HepG2 (cell line): Measurements from ENCODE around the gene SHLD1. TPM values are rescaled to one million over a fixed set of nuclear protein-coding genes. Genes with fewer than 3 reads are reported as not detected.

ENCODE experiments used
- GMEB1 ChIP-seq: sonication (generic); formaldehyde crosslinking; IDR thresholded peaks from 2 replicates; pipeline ENCODE4 v1.5.1; 2020; ENCODE audit warnings: missing genetic modification reagents, mild to moderate bottlenecking, borderline replicate concordance
- HIVEP1 ChIP-seq: sonication (generic); formaldehyde crosslinking; IDR thresholded peaks from 2 replicates; pipeline ENCODE4 v1.4.0; 2020; ENCODE audit warnings: mild to moderate bottlenecking, missing genetic modification reagents
- PAXIP1 ChIP-seq: sonication (generic); formaldehyde crosslinking; conservative IDR thresholded peaks from 2 replicates; pipeline ENCODE4 v1.4.0; 2020; ENCODE audit warnings: mild to moderate bottlenecking, missing genetic modification reagents, moderate library complexity
- SMAD9 ChIP-seq: sonication (generic); formaldehyde crosslinking; IDR thresholded peaks from 2 replicates; pipeline ENCODE4 v1.5.1; 2020; ENCODE audit warnings: mild to moderate bottlenecking, missing genetic modification reagents
- TFAP4 ChIP-seq: sonication (generic); IDR thresholded peaks from 2 replicates; pipeline ENCODE4 v1.6.1; 2016; ENCODE audit warnings: low read depth, borderline replicate concordance
- ZNF512 ChIP-seq: sonication (generic); formaldehyde crosslinking; IDR thresholded peaks from 2 replicates; pipeline ENCODE4 v1.4.0; 2020; ENCODE audit warnings: mild to moderate bottlenecking, missing genetic modification reagents
- ZNF543 ChIP-seq: sonication (generic); formaldehyde crosslinking; IDR thresholded peaks from 2 replicates; pipeline ENCODE4 v1.4.0; 2020; ENCODE audit warnings: mild to moderate bottlenecking, missing genetic modification reagents
- ZNF629 ChIP-seq: sonication (generic); formaldehyde crosslinking; conservative IDR thresholded peaks from 2 replicates; pipeline ENCODE4 v1.5.0; 2020; ENCODE audit warnings: missing genetic modification reagents
- ZNF687 ChIP-seq: sonication (generic); formaldehyde crosslinking; IDR thresholded peaks from 2 replicates; pipeline ENCODE4 v1.5.1; 2020; ENCODE audit warnings: mild to moderate bottlenecking, missing genetic modification reagents, moderate library complexity
- polyA plus RNA-seq, 8 experiments: library from polyadenylated mRNA; depleted of rRNA in 3 of 8; stranded (reverse) in 7 of 8; unstranded in 1 of 8; fragments of >200 nt; fragmentation: Illumina TruSeq in 4 of 8; extraction: Trizol in 4 of 8; gene quantifications; 2 replicates each; pipeline versions ENCODE4 v1.2.1 to v1.2.3, GENCODE V29; 2011 to 2016; ENCODE audit warnings: low read depth in 4 of 8, missing spikeins in 1 of 8, mixed read lengths in 1 of 8; ENCODE audit not compliant: insufficient read depth in 1 of 8
- total RNA-seq, 5 experiments: library from RNA; depleted of rRNA; stranded (reverse); fragments of >200 nt; fragmentation: Illumina TruSeq; extraction: Trizol; gene quantifications; 2 replicates each; pipeline ENCODE4 v1.2.3, GENCODE V29; 2016; ENCODE audit warnings: low read depth in 1 of 5

The SHLD1 gene
- total and polyA plus RNA-seq, 2 of the 13 experiments (the other 11 are each of a cell fraction or from before 2014, with no cell fraction given), result 8.9 to 10.0 TPM

- TF ChIP-seq TFAP4, result no peak
- TF ChIP-seq PAXIP1, result peak; percentile 26; the same call in 1 of the 2 replicates
- no peak for TF ChIP-seq ZNF512 (CRISPR knock-in tag)
- no peak; the same call in 1 of the 2 replicates for TF ChIP-seq ZNF543 (CRISPR knock-in tag)
- TF ChIP-seq SMAD9, result no peak
- peak; percentile 72 for TF ChIP-seq ZNF687 (CRISPR knock-in tag)
- TF ChIP-seq ZNF629 (CRISPR knock-in tag), result no peak
- no peak for TF ChIP-seq HIVEP1
- TF ChIP-seq GMEB1 (CRISPR knock-in tag), result no peak; the same call in 1 of the 2 replicates
Measured at GRCh38 chr20:5749952-5750779, at the start of gene SHLD1 (continued).
